A673 (cell line): ENCODE measurements around the gene PNKD. TPM values are rescaled to one million over a fixed set of nuclear protein-coding genes. Genes with fewer than 3 reads are reported as not detected.

Experiments
- BruUV-seq: library from RNA; stranded (reverse); fragments of 400-500 nt; replicated peaks from 2 replicates; lab custom pipeline; 2021; lab: Mats Ljungman, UMichigan
- CTCF ChIA-PET: fragments of 300-600 bp; sonication (Branson Sonifier 250); formaldehyde crosslinking; loops from one replicate; lab custom pipeline; 2022; ENCODE audit warnings: antibody characterized with exemption; lab: Charles Lee
- POLR2A ChIA-PET: fragments of 300-600 bp; sonication (Branson Sonifier 250); formaldehyde crosslinking; loops from one replicate; lab custom pipeline; 2022; ENCODE audit warnings: antibody characterized with exemption; ENCODE audit not compliant: low non-redundant PET; lab: Charles Lee
- DNase-seq: peaks from one replicate; pipeline ENCODE4 v3.0.0-alpha.2; 2015; ENCODE audit warnings: low spot score
- H3K27ac ChIP-seq: fragments of 200-600 bp; sonication (generic); 2 replicates; pipeline ENCODE4 v1.5.1; 2016; ENCODE audit warnings: mixed run types, low read depth, mild to moderate bottlenecking, mixed read lengths, antibody characterized with exemption, low read length; ENCODE audit not compliant: poor library complexity, severe bottlenecking
- H3K27me3 ChIP-seq: fragments of 200-600 bp; sonication (generic); replicated peaks from 2 replicates; pipeline ENCODE4 v1.6.1; 2017; ENCODE audit warnings: mixed run types, low read depth, mild to moderate bottlenecking, mixed read lengths, antibody characterized with exemption, low read length; ENCODE audit not compliant: insufficient read depth, poor library complexity
- H3K36me3 ChIP-seq: fragments of 200-600 bp; sonication (generic); 2 replicates; pipeline ENCODE4 v1.6.1; 2016; ENCODE audit warnings: mixed run types, mild to moderate bottlenecking, mixed read lengths, antibody characterized with exemption, low read length; ENCODE audit not compliant: insufficient read depth, poor library complexity, severe bottlenecking
- H3K4me1 ChIP-seq: fragments of 200-600 bp; sonication (generic); 2 replicates; pipeline ENCODE4 v1.6.1; 2017; ENCODE audit warnings: mixed run types, mild to moderate bottlenecking, mixed read lengths, antibody characterized with exemption, low read length; ENCODE audit not compliant: insufficient read depth, poor library complexity, severe bottlenecking
- H3K4me3 ChIP-seq: fragments of 200-600 bp; sonication (generic); 2 replicates; pipeline ENCODE4 v1.5.1; 2016; ENCODE audit warnings: low read depth, mixed run types, mild to moderate bottlenecking, mixed read lengths, low read length; ENCODE audit not compliant: poor library complexity, severe bottlenecking
- H3K9me3 ChIP-seq: fragments of 200-600 bp; sonication (generic); 2 replicates; pipeline ENCODE4 v1.6.1; 2016; ENCODE audit warnings: mixed run types, low read depth, mild to moderate bottlenecking, mixed read lengths, antibody characterized with exemption, low read length; ENCODE audit not compliant: poor library complexity, severe bottlenecking
- CTCF ChIP-seq: fragments of 300-800, 200-600 bp; sonication (generic); conservative IDR thresholded peaks from 2 replicates; pipeline ENCODE4 v1.5.1; 2017; ENCODE audit warnings: low read depth, mild to moderate bottlenecking, antibody characterized with exemption, low read length, moderate library complexity, mixed read lengths
- EZH2 ChIP-seq: fragments of 200-600 bp; sonication (generic); IDR thresholded peaks from 2 replicates; pipeline ENCODE4 v1.6.1; 2017; ENCODE audit warnings: borderline replicate concordance, low read depth, mild to moderate bottlenecking, mixed read lengths, antibody characterized with exemption, low read length; ENCODE audit not compliant: poor library complexity, severe bottlenecking
- intact Hi-C: fragments of 100-400 bp; cut with micrococcal nuclease; formaldehyde crosslinking; loops from one replicate; pipeline ENCODE4 v1.10.0; 2022; ENCODE audit not compliant: unreplicated experiment
- total RNA-seq: library from RNA; stranded (reverse); gene quantifications from 2 replicates; pipeline ENCODE4 v1.2.3, GENCODE V29; 2021

The PNKD gene
- total RNA-seq, 1 experiment from 2014 or later, result 36.7 TPM

GRCh38 chr2:218236829-218237228 is 33.5 kb upstream of the PNKD start:
- intact Hi-C loops, result no loop called here
- H3K9me3 ChIP-seq, result no peaks in the 10 kb centered on the region
- H3K4me3 ChIP-seq, result no peak overlapping the region
- BruUV-seq, result no TSS peak
- H3K27me3 ChIP-seq, result no peaks in the 10 kb centered on the region
- TF ChIP-seq EZH2 (no peak), CTCF (no peak)
- ChIA-PET POLR2A (no interaction called here), CTCF (no interaction called here)
- H3K36me3 ChIP-seq, result peaks cover 82% of the 10 kb centered on the region
- no peaks in the 10 kb centered on the region for H3K4me1 ChIP-seq
- H3K27ac ChIP-seq, result no peak overlapping the region
- DNase-seq, result no peak

- intact Hi-C loops, result no loop called here
Observed at GRCh38 chr2:218238887-218239286, 31.4 kb upstream of the PNKD start.

GRCh38 chr2:218244204-218244603 is 26.1 kb upstream of the PNKD start:
- no peak overlapping the region for H3K27ac ChIP-seq
- DNase-seq, result no peak
- no peaks in the 10 kb centered on the region for H3K27me3 ChIP-seq
- POLR2A ChIA-PET, result no interaction called here
- intact Hi-C loops, result no loop called here
- H3K4me1 ChIP-seq, result no peaks in the 10 kb centered on the region
- BruUV-seq, result no TSS peak
- no peak for TF ChIP-seq CTCF
- no peak for TF ChIP-seq EZH2
- no peak overlapping the region for H3K4me3 ChIP-seq
- peaks cover 82% of the 10 kb centered on the region for H3K36me3 ChIP-seq
- CTCF ChIA-PET, result no interaction called here
- H3K9me3 ChIP-seq, result no peaks in the 10 kb centered on the region

More at GRCh38 chr2:218238887-218239286, 31.4 kb upstream of the PNKD start:
- Histone ChIP-seq H3K9me3 (no peaks in the 10 kb centered on the region), H3K4me1 (no peaks in the 10 kb centered on the region), H3K27me3 (no peaks in the 10 kb centered on the region), H3K4me3 (no peak overlapping the region), H3K36me3 (peaks cover 78% of the 10 kb centered on the region), H3K27ac (no peak overlapping the region)
- TF ChIP-seq EZH2 (no peak), CTCF (no peak)
- no TSS peak for BruUV-seq
- ChIA-PET POLR2A (no interaction called here), CTCF (no interaction called here)
- no peak for DNase-seq
